ENCODE data around the gene RAE1. TPM values are rescaled to one million over a fixed set of nuclear protein-coding genes. Genes with fewer than 3 reads are reported as not detected.

RAE1 gene
- total RNA-seq, 1 experiment from 2014 or later, result 101 TPM

- in situ Hi-C loops (cut with HindIII; ENCODE audit: low pct_unique_long_range_greater_than_20kb, low sequenced_read_pairs), result no loop called here
- no peak for DNase-seq (ENCODE audit: low read depth)
These were observed 54.4 kb downstream of the RAE1 start for GRCh38 chr20:57405236-57406016.

- in situ Hi-C loops (cut with HindIII; ENCODE audit: low pct_unique_long_range_greater_than_20kb, low sequenced_read_pairs), result no loop called here
- DNase-seq (ENCODE audit: low read depth), result no peak
These were observed 56.5 kb downstream of the RAE1 start for GRCh38 chr20:57407541-57407956.

- DNase-seq (ENCODE audit: low read depth), result no peak
- in situ Hi-C loops (cut with HindIII; ENCODE audit: low pct_unique_long_range_greater_than_20kb, low sequenced_read_pairs), result no loop called here
These were observed 57.1 kb downstream of the RAE1 start for GRCh38 chr20:57408131-57408530.

- in situ Hi-C loops (cut with HindIII; ENCODE audit: low pct_unique_long_range_greater_than_20kb, low sequenced_read_pairs), result no loop called here
- no peak for DNase-seq (ENCODE audit: low read depth)
These were observed 57.6 kb downstream of the RAE1 start for GRCh38 chr20:57408536-57409233.

GRCh38 chr20:57409316-57409671, 58.2 kb downstream of the RAE1 start:
- no peak for DNase-seq (ENCODE audit: low read depth)
- in situ Hi-C loops (cut with HindIII; ENCODE audit: low pct_unique_long_range_greater_than_20kb, low sequenced_read_pairs), result no loop called here

- DNase-seq (ENCODE audit: low read depth), result no peak
These were observed 58.8 kb downstream of the RAE1 start for GRCh38 chr20:57409672-57410397.

GRCh38 chr20:57410398-57410920, 59.4 kb downstream of the RAE1 start:
- no peak for DNase-seq (ENCODE audit: low read depth)
- in situ Hi-C loops (cut with HindIII; ENCODE audit: low pct_unique_long_range_greater_than_20kb, low sequenced_read_pairs), result no loop called here

More at GRCh38 chr20:57409672-57410397, 58.8 kb downstream of the RAE1 start:
- in situ Hi-C loops (cut with HindIII; ENCODE audit: low pct_unique_long_range_greater_than_20kb, low sequenced_read_pairs), result no loop called here

- in situ Hi-C loops (cut with HindIII; ENCODE audit: low pct_unique_long_range_greater_than_20kb, low sequenced_read_pairs), result no loop called here
- DNase-seq (ENCODE audit: low read depth), result no peak
These were observed 59.9 kb downstream of the RAE1 start for GRCh38 chr20:57410924-57411323.

- DNase-seq (ENCODE audit: low read depth), result no peak
- in situ Hi-C loops (cut with HindIII; ENCODE audit: low pct_unique_long_range_greater_than_20kb, low sequenced_read_pairs), result no loop called here
These were observed 60.6 kb downstream of the RAE1 start for GRCh38 chr20:57411406-57412283.

GRCh38 chr20:57412347-57413029, 61.4 kb downstream of the RAE1 start:
- DNase-seq (ENCODE audit: low read depth), result no peak
- in situ Hi-C loops (cut with HindIII; ENCODE audit: low pct_unique_long_range_greater_than_20kb, low sequenced_read_pairs), result no loop called here

GRCh38 chr20:57413986-57414385, 62.9 kb downstream of the RAE1 start:
- DNase-seq (ENCODE audit: low read depth), result no peak
- in situ Hi-C loops (cut with HindIII; ENCODE audit: low pct_unique_long_range_greater_than_20kb, low sequenced_read_pairs), result no loop called here

GRCh38 chr20:57414867-57415592, 64.0 kb downstream of the RAE1 start:
- in situ Hi-C loops (cut with HindIII; ENCODE audit: low pct_unique_long_range_greater_than_20kb, low sequenced_read_pairs), result no loop called here
- no peak for DNase-seq (ENCODE audit: low read depth)

GRCh38 chr20:57415771-57416170, 64.7 kb downstream of the RAE1 start:
- no peak for DNase-seq (ENCODE audit: low read depth)
- in situ Hi-C loops (cut with HindIII; ENCODE audit: low pct_unique_long_range_greater_than_20kb, low sequenced_read_pairs), result no loop called here

GRCh38 chr20:57416296-57417022, 65.4 kb downstream of the RAE1 start:
- no peak for DNase-seq (ENCODE audit: low read depth)
- in situ Hi-C loops (cut with HindIII; ENCODE audit: low pct_unique_long_range_greater_than_20kb, low sequenced_read_pairs), result no loop called here

GRCh38 chr20:57417051-57417689, 66.1 kb downstream of the RAE1 start:
- in situ Hi-C loops (cut with HindIII; ENCODE audit: low pct_unique_long_range_greater_than_20kb, low sequenced_read_pairs), result no loop called here
- no peak for DNase-seq (ENCODE audit: low read depth)

Measured in Caki2 (cell line).